HFF-Myc (cell line): ENCODE results near the gene ALDOC.

ENCODE experiments used
- DNase-seq: peaks from one replicate; pipeline ENCODE4 v3.0.0-alpha.2; 2011; ENCODE audit warnings: low read depth; ENCODE audit errors: extremely low read depth
- H3K4me3 ChIP-seq: replicated peaks from 2 replicates; pipeline ENCODE4 v1.5.1; 2011; ENCODE audit warnings: low read depth, mild to moderate bottlenecking, control low read depth, low read length
- TF ChIP-seq, protein P1 (sequence below): IDR thresholded peaks from 2 replicates; pipeline ENCODE4 v1.5.1; 2012; ENCODE audit warnings: mild to moderate bottlenecking, low read depth, low read length, control low read depth; ENCODE audit errors: missing control alignments

The ALDOC gene

DNA sequence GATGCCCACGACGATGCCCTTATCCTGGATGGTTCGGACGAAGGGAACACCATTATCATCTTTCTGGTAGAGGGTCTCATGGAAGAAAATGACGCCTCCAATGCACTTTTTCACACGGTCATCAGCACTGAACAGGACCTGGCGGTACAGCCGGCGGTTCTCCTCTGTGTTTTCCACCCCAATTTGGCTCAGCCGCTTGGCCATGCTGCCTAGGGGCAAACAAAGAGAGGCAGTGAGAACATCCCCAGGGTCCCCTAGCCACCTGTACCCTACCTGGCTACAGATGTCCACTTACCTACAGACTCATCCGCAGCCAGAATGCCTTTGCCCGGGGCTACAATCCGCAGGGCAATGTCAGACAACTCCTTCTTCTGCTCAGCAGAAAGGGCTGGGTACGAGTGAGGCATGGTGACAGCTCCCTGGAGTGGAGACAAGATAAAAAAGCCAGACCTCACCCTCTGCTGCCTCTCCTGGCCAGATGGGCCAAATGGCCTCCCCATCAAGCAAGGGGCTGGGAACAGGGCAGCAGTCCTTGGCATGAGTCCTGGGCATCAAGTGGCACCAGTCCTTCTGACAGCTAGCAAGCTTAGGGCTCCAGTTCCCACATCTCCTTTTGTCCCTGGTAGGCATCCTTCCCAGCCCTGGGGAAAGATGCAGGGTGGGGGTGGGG, 1.4 kb downstream of the ALDOC start:
- DNase-seq = no peak
- H3K4me3 ChIP-seq = no peak overlapping the region
- TF ChIP-seq, protein P1, sequence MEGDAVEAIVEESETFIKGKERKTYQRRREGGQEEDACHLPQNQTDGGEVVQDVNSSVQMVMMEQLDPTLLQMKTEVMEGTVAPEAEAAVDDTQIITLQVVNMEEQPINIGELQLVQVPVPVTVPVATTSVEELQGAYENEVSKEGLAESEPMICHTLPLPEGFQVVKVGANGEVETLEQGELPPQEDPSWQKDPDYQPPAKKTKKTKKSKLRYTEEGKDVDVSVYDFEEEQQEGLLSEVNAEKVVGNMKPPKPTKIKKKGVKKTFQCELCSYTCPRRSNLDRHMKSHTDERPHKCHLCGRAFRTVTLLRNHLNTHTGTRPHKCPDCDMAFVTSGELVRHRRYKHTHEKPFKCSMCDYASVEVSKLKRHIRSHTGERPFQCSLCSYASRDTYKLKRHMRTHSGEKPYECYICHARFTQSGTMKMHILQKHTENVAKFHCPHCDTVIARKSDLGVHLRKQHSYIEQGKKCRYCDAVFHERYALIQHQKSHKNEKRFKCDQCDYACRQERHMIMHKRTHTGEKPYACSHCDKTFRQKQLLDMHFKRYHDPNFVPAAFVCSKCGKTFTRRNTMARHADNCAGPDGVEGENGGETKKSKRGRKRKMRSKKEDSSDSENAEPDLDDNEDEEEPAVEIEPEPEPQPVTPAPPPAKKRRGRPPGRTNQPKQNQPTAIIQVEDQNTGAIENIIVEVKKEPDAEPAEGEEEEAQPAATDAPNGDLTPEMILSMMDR = no peak

DNA sequence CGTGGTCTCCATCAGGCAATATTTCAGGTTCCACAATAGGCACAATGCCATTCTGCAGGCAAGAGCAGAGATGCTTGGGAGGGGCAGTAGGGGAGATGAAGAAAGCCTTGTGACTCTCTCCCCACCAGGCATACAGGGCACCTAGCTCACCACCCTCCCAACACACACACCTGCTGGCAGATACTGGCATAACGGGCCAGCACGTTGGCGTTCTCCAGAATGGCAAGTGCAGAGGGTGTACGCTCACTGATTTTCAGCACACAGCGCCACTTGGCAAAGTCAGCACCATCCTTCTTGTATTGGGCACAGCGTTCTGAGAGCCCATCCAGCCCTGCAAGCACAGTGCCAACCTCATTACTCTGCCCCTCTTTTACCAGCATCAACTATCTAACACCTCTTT, 2.2 kb downstream of the ALDOC start:
- H3K4me3 ChIP-seq = no peak overlapping the region
- DNase-seq = no peak
- TF ChIP-seq, protein P1 = no peak

DNA sequence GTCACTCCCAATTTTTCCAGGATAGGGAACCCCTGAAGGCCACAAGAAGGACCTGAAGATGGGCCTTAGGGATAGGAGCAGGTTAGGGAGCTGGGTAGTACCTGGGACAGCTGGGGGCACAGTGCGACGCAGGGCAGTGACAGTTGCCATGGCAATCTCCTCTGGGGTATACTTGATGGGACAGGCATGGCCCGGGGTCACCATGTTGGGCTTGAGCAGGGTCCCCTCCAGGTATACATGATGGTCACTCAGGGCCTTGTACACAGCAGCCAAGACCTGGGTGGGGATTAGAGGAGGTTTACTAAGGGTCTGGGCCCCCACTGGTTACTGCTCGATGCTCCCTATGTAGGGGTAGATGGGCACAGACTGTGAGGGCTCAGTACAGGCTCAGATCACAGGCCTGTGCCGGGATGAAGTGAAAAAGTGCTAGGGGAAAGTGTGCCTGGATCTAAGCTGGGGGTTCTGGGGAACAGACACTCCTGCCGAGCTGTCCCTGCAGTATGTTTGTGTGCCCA, 2.7 kb downstream of the ALDOC start:
- TF ChIP-seq, protein P1 = no peak
- no peak overlapping the region for H3K4me3 ChIP-seq
- DNase-seq = no peak

DNA sequence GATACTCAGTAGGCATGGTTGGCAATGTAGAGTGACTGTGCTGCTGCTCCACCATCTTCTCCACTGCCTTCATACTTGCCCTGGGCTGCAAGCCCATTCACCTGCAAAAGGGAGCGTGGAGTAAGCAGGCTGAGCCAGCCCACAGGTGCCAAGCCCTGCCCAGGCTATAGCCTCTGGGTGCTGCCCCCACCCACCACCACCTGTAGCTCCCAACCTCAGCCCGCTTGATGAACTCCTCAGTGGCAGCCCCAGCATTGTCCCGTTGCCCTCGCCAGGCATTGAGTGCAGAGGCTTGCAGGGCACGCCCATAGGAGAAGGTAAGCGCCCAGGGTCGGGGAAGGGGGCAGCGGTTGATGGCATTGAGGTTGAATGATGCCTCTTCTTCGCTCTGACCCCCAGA, 3.2 kb downstream of the ALDOC start:
- TF ChIP-seq, protein P1 = no peak
- no peak for DNase-seq
- H3K4me3 ChIP-seq = no peak overlapping the region

DNA sequence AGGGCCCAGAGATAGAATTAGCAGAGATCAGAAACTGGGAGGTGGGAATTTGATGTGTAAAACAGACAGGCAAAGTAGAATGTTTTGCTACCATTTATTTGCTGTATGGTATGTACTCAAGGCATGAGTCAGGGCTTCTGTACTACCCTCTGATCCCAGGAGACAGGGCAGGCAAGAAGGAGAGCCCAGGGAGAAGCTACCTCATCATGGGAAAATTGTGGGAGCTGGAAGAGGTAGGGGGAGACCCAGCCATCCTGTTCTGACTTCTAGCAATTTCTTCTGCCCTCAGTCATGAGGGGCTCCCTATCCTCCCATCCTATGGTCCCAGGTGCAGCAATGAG, 3.7 kb downstream of the ALDOC start:
- DNase-seq = no peak
- H3K4me3 ChIP-seq = no peak overlapping the region
- TF ChIP-seq, protein P1 = no peak

DNA sequence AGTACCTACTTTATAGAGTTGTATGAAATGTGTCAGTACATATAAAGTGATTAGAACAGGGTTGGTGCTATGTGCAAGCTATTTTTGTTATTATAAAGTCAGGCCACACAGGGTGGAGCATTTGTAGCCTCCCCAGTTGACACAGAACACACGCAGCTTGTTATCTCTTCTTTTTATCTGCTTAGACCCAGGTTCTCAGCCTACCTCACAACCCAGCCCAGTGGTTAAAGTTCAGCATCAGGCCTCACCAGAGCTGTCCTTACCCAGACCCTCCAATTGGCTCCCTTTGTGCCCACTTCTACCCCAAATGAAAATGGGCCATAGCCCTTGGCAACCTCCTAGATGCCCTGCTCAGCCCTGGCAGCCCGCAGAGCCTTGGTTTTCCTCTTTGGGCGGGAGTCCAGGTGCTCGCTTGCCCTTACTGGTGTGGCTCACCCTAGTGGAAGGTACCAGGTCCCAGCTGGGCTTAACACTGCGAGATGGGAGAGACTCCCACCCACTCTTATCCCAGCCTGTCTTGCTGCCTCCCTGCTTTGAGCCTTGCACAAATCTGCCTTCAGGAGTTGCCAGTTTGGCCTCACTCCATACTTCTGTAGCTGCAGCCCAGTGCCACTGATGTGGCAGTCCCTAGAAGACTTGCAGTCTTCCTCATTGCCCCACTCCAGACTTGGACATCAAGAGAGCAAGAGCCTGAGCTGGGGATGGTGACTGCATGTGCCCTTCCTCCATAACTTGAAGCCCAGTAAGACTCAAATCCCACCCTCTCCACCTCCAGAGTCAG, 4.2 kb downstream of the ALDOC start:
- no peak for DNase-seq
- TF ChIP-seq, protein P1 = no peak
- H3K4me3 ChIP-seq = peak overlapping the region; percentile 89
